GM12891 (cell line): ENCODE measurements around the gene SLC7A10.

Source experiments
- POLR2A ChIP-seq: IDR thresholded peaks from 2 replicates; pipeline ENCODE4 v1.6.1; 2011; ENCODE audit warnings: low read depth, low read length, control low read depth
- POLR2AphosphoS5 ChIP-seq: IDR thresholded peaks from 2 replicates; pipeline ENCODE4 v1.6.1; 2011; ENCODE audit warnings: low read depth, low read length, control low read depth
- POU2F2 ChIP-seq: IDR thresholded peaks from 2 replicates; pipeline ENCODE4 v1.6.1; 2011; ENCODE audit warnings: low read depth, mild to moderate bottlenecking, control low read depth, low read length, moderate library complexity
- SPI1 ChIP-seq: IDR thresholded peaks from 2 replicates; pipeline ENCODE4 v1.6.1; 2011; ENCODE audit warnings: low read depth, low read length, control low read depth
- TAF1 ChIP-seq: IDR thresholded peaks from 2 replicates; pipeline ENCODE4 v1.6.1; 2011; ENCODE audit warnings: low read depth, low read length, control low read depth

- no peak for TF ChIP-seq SPI1
- no peak for TF ChIP-seq POLR2A
- TF ChIP-seq POU2F2, result no peak
- TF ChIP-seq POLR2AphosphoS5, result no peak
- TF ChIP-seq TAF1, result no peak
Measured at GRCh38 chr19:33247441-33247819, 21.8 kb upstream of the SLC7A10 start.
